ENCODE measurements around the gene PAX4.

The PAX4 gene

DNA sequence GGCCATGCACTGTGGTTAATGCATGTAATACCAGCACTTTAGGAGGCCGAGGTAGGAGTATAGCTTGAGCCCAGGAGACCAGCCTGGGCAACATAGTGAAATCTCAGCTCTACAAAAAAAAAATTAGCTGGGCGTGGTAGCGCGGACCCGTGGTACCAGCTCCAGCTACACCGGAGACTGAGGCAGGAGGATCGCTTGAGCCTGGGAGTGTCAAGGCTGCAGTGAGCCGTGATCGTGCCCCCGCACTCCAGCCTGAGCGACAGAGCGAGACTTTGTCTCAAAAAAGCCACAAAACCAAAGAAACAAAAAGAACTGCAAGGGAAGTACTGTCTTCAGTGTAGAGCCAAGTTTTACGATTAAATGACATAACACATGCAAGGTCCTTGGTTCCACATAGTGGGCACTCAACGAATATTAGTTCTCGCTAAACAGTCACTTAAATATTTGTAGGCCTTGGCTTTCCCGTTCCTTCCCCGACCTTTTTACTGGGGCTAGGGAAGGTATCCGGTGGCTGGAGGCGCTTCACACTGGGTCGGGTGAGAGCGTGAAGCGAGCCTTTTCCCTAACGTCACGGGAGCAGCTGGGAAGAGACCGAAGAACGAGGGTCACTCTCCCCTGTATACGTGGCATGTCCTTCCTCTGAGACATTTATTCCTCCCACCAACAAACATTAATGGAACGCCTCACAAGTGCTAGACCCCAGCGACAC, 33.1 kb upstream of the PAX4 start:
- Mint-ChIP-seq H3K4me3 (peak overlapping the region; percentile 98 to 99), H3K36me3 (ENCODE audit: insufficient read depth) (peaks cover 11% of the 10 kb centered on the region), H3K27me3 (no peaks in the 10 kb centered on the region), H3K9me3 (no peaks in the 10 kb centered on the region), H3K4me1 (ENCODE audit: low read depth in 2 of 2) (peaks cover 41 to 46% of the 10 kb centered on the region in 2 donors), H3K27ac (peak overlapping the region in 1 of 2 donors; percentile 96)
- ATAC-seq (replicated peaks) (no peak), DNase-seq (peak in 1 of 3 experiments; percentile 0)

DNA sequence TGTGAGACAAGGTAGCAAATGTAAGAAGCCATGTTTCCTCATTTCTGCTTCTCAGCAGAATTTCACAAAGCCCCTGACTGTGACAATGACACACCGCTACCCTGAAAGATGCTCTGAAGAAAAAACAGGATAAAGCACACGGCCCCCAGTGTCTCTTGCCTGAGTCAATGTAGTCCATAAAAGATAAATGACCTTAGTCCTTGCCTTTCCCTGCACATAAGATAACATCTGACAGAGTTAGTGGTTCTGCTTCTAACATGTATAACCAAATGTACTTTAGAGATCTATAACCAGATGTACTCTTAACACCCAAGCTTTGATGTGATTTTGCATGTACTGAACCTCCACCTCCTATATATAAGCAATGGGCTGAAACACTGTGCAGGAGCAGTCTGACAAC, 31.0 kb upstream of the PAX4 start:
- Mint-ChIP-seq H3K36me3 (ENCODE audit: insufficient read depth) (peaks cover 4% of the 10 kb centered on the region), H3K9me3 (no peaks in the 10 kb centered on the region), H3K4me1 (ENCODE audit: low read depth in 2 of 2) (peaks cover 22 to 26% of the 10 kb centered on the region in 2 donors), H3K4me3 (no peak overlapping the region), H3K27me3 (no peaks in the 10 kb centered on the region), H3K27ac (no peak overlapping the region)
- no peak for DNase-seq
- ATAC-seq (replicated peaks): no peak

DNA sequence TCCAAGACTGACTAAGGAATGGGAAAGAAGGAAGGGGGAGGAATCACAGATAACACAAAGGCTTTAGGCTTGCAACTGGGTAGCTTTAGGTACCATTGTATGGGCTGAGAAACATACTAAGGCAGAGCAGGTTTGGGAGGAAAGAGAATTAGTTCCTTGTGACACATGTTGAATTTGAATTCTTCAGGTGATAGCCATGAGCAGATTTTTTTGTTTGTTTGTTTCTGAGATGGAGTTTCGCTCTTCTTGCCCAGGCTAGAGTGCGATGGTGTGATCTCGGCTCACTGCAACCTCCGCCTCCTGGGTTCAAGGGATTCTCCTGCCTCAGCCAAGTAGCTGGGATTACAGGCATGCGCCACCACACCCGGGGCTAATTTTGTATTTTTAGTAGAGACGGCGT, 29.7 kb upstream of the PAX4 start:
- H3K27me3 Mint-ChIP-seq: no peaks in the 10 kb centered on the region
- ATAC-seq (replicated peaks) (no peak), DNase-seq (no peak)
- H3K4me3 Mint-ChIP-seq: no peak overlapping the region
- H3K27ac Mint-ChIP-seq: no peak overlapping the region
- H3K36me3 Mint-ChIP-seq (ENCODE audit: insufficient read depth): peaks cover 3% of the 10 kb centered on the region
- H3K9me3 Mint-ChIP-seq: no peaks in the 10 kb centered on the region
- H3K4me1 Mint-ChIP-seq (ENCODE audit: low read depth in 2 of 2): peaks cover 13 to 14% of the 10 kb centered on the region in 2 donors

DNA sequence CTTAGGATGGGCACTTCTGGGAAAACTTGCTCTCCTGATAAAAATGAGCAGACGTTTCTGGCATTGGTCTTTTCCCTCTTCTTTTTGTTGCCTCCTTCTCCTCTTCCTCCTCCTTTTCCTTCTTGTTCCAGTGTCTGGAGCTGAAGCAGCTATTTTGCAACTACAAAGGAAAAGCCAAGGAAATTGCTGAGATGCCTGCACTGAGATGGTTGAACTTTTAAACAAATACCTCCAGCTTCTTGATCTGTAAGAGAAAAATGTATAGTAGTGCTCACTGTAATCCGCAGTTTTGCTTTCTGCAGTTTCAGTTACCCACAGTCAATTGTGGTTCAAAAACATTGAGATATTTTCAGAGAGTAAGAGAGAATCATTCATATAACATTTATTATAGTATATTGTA, 26.5 kb upstream of the PAX4 start:
- Mint-ChIP-seq H3K27ac (no peak overlapping the region), H3K9me3 (no peaks in the 10 kb centered on the region), H3K4me3 (no peak overlapping the region), H3K36me3 (ENCODE audit: insufficient read depth) (no peaks in the 10 kb centered on the region), H3K27me3 (peaks cover 13% of the 10 kb centered on the region in 2 donors), H3K4me1 (ENCODE audit: low read depth in 2 of 2) (no peaks in the 10 kb centered on the region)
- DNase-seq (no peak), ATAC-seq (replicated peaks) (no peak)

DNA sequence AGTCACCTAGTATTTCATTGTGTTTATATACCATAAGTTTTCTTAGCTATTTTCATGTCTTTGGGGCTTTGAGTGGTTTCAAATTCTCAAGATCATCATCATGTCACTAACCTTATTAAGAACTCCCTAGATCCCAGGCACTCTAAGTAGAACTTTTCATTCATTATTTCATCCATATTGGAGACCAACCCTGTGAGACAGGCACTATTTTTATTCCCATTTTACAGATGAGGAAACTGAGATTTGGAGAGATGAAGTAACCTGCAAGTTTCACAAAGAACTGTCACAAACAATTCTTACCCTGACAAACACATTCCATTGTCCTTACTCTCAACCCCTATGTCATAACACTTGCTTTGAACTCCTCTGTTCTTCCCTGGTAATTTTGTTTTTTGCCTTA, 20.3 kb upstream of the PAX4 start:
- no peaks in the 10 kb centered on the region for H3K9me3 Mint-ChIP-seq
- H3K4me3 Mint-ChIP-seq: no peak overlapping the region
- no peaks in the 10 kb centered on the region for H3K4me1 Mint-ChIP-seq (ENCODE audit: low read depth in 2 of 2)
- no peak overlapping the region for H3K27ac Mint-ChIP-seq
- ATAC-seq (replicated peaks) (no peak), DNase-seq (no peak)
- H3K36me3 Mint-ChIP-seq (ENCODE audit: insufficient read depth): peaks cover 3% of the 10 kb centered on the region
- H3K27me3 Mint-ChIP-seq: peaks cover 55 to 61% of the 10 kb centered on the region in 2 donors

DNA sequence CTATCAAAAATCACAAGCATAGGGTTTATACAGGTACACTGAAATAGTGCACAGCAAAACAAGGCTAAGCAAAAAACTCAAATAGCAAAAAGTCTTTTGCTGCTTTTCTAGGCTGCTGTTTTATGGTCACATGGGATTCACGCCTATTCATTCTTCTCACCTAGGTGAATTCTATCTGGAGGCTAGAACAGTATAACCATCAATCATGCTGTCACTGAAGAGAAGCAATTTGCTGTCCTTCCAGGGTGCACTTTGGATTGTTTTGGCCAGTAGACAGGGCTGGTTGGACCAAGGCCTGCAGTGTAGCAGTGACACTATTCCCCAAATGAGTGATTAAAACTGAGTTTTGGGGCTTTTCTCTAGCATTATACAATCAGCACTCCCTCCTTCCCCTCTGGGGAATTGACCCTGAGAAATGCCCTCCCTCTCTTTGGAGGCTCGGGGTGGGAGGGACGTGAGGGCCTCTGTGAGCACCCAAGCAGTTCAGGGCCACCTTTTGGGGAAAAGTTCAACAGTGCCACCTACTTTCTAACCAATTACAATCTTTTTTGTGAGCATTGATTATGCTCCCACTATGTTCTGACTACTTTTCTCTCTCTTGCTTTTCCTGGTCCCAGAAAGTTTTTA, 17.8 kb upstream of the PAX4 start:
- H3K9me3 Mint-ChIP-seq: no peaks in the 10 kb centered on the region
- peaks cover 73 to 82% of the 10 kb centered on the region in 2 donors for H3K27me3 Mint-ChIP-seq
- ATAC-seq (replicated peaks) (no peak), DNase-seq (no peak)
- peaks cover 3% of the 10 kb centered on the region for H3K36me3 Mint-ChIP-seq (ENCODE audit: insufficient read depth)
- no peak overlapping the region for H3K27ac Mint-ChIP-seq
- no peak overlapping the region for H3K4me3 Mint-ChIP-seq
- no peaks in the 10 kb centered on the region for H3K4me1 Mint-ChIP-seq (ENCODE audit: low read depth in 2 of 2)

DNA sequence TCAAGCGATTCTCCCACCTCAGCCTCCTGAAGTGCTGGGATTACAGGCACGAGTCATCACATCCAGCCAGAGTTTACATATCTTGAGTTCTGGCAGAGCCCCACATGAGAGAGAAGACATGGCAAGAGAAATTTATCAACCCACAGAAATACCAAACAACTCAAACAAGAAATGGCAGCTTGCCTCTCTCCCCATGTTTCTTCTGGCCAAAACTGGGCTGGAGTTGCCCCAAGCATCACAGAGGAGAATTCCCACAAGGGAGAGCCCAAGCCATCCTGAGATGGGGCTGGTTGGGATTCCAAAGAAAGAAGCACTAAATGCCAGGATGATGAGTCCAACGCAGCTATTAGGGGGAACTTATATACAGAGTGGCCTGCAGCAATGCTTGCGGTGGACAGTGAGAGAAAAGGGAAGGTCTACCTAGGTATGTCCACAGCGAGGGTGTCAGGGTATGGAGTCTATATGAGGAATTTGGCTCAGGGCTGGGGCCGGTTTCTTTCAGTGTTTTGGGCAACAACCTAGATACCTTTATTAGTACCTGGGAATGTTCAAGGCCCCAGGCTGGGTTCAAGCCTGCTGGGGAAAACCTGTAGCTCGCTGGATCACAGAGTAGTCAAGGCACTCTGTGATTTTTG, 14.5 kb upstream of the PAX4 start:
- H3K9me3 Mint-ChIP-seq: no peaks in the 10 kb centered on the region
- H3K36me3 Mint-ChIP-seq (ENCODE audit: insufficient read depth): peaks cover 1% of the 10 kb centered on the region
- no peak overlapping the region for H3K4me3 Mint-ChIP-seq
- ATAC-seq (replicated peaks) (no peak), DNase-seq (no peak)
- H3K27ac Mint-ChIP-seq: no peak overlapping the region
- peaks cover 0 to 2% of the 10 kb centered on the region in 2 donors for H3K4me1 Mint-ChIP-seq (ENCODE audit: low read depth in 2 of 2)
- peaks cover 49 to 52% of the 10 kb centered on the region in 2 donors for H3K27me3 Mint-ChIP-seq

DNA sequence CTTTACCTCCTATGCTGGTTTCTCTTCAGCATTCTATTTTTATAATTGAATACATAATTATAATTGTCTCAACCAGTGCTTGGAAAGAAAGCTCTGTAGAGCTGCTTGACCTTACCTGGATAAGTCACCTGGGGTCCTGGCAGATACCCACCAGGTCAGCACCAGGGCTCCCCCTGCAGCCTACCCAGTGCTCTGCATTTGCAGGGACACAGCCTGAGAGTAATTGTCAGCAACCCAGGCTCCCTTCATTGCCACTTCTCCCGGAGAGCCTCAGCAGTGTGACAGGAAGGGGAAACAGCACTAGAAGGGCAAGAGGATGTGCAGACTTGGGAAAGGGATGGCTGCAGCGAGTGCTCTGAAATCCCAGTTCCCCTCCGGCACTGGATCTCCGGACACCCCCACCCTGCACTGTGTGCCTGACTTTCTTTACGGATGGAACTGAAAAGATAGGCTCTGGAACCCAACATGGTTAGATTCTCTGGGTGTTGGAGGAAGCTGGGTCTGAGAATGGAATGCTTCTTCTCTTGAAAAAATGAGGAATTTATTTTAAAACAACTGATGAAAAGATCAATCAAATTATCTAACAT, 11.4 kb upstream of the PAX4 start:
- ATAC-seq (replicated peaks) (peak; percentile 61), DNase-seq (peak in 2 of 3 experiments; percentile 5 to 15)
- Mint-ChIP-seq H3K27me3 (peaks cover 36 to 37% of the 10 kb centered on the region in 2 donors), H3K27ac (no peak overlapping the region), H3K4me3 (no peak overlapping the region), H3K9me3 (no peaks in the 10 kb centered on the region), H3K36me3 (ENCODE audit: insufficient read depth) (no peaks in the 10 kb centered on the region), H3K4me1 (ENCODE audit: low read depth in 2 of 2) (peaks cover 0 to 2% of the 10 kb centered on the region in 2 donors)

DNA sequence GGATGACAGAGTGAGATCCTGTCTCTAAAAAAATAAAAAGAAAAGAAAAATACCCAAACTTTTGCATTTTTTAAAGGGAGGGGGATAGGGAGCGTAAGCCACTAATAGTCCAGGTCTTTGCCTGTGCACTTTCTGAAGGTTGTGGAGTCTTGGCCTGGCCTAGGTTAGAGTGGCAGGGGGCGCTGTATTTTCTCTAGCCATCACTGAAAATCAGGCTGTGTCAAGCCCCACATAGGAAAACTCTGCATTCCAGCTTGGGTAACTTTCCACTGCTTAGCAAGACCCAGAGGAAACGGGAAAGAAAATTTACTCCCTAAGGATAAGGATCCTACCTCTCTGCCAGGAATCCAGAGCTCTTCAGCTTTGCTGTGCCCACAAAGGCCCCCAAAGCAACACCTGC, 10.5 kb upstream of the PAX4 start:
- no peak for DNase-seq

DNA sequence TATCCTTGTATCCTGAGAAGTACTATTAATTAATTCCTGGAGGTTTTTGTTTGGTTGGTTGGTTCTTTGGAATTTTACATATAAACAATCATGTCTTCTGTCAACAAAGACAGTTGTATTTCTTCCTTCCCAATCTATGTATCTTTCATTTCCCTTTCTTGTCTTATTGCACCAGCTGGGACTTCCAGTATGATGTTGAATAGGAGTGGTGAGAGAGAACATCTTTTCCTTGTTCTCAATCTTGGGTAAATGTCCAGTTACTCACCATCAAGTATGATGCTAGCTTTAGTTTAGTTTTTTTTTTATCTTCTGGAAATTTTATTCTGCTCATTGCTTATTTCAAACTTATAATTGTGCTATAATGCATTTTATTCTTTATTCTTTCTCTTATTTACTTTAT, 7.4 kb upstream of the PAX4 start:
- no peak overlapping the region for H3K27ac Mint-ChIP-seq
- DNase-seq (no peak), ATAC-seq (replicated peaks) (no peak)
- H3K27me3 Mint-ChIP-seq: peaks cover 38 to 41% of the 10 kb centered on the region in 2 donors
- no peaks in the 10 kb centered on the region for H3K9me3 Mint-ChIP-seq
- no peak overlapping the region for H3K4me3 Mint-ChIP-seq
- peaks cover 6 to 10% of the 10 kb centered on the region in 2 donors for H3K4me1 Mint-ChIP-seq (ENCODE audit: low read depth in 2 of 2)
- no peaks in the 10 kb centered on the region for H3K36me3 Mint-ChIP-seq (ENCODE audit: insufficient read depth)

More for the DNA sequence above, 10.5 kb upstream of the PAX4 start:
- H3K27me3 Mint-ChIP-seq: peaks cover 34% of the 10 kb centered on the region in 2 donors
- no peak overlapping the region for H3K4me3 Mint-ChIP-seq
- no peaks in the 10 kb centered on the region for H3K36me3 Mint-ChIP-seq (ENCODE audit: insufficient read depth)
- H3K4me1 Mint-ChIP-seq (ENCODE audit: low read depth in 2 of 2): peaks cover 0 to 2% of the 10 kb centered on the region in 2 donors
- H3K27ac Mint-ChIP-seq: no peak overlapping the region
- no peak for ATAC-seq (replicated peaks)
- H3K9me3 Mint-ChIP-seq: no peaks in the 10 kb centered on the region

DNA sequence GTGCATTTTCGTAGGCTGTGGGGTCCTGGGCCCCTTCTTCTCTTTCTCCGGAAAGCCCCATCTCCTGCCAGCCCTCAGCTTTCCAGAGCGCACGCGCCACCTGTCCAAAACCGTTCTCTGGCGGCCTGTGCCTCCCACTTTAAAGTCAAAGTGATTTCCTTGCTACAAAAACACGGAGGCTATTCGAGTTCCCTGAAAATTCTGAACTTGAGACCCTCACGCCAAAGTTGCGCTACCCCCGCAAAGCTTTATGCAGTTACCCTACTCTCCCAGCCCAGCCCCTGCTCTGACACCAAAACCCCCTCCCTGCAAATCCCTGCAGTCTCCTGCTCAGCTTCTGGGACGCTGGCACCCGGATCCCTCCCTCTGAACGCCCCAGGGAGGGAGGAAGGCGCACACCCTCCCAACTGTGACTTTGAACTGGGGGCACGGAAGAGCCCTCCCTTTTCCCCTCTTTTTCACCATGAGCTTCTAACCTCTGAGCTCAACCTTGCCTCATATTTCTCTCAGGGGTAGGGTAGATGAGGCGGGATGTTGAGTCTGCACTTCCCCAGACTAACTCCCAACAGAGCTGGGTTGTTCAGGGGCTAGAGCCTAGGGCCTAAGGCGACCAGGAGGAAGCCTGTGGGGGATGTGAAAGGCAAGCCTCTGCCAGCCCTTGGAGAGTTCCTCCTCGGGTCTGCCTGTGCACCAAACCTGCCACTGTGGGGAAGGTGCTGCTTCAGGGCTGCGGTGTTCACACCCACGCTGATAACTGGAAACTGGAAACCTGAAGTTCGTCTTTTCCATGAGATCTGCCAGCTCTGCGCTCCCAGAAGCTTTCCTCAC, 2.7 kb upstream of the PAX4 start:
- Mint-ChIP-seq H3K4me1 (ENCODE audit: low read depth in 2 of 2) (peaks cover 7 to 10% of the 10 kb centered on the region in 2 donors), H3K4me3 (peak overlapping the region in 1 of 2 donors; percentile 36), H3K27me3 (peaks cover 85% of the 10 kb centered on the region in 2 donors), H3K27ac (no peak overlapping the region), H3K36me3 (ENCODE audit: insufficient read depth) (peaks cover 3% of the 10 kb centered on the region), H3K9me3 (no peaks in the 10 kb centered on the region)
- ATAC-seq (replicated peaks) (no peak), DNase-seq (no peak)

DNA sequence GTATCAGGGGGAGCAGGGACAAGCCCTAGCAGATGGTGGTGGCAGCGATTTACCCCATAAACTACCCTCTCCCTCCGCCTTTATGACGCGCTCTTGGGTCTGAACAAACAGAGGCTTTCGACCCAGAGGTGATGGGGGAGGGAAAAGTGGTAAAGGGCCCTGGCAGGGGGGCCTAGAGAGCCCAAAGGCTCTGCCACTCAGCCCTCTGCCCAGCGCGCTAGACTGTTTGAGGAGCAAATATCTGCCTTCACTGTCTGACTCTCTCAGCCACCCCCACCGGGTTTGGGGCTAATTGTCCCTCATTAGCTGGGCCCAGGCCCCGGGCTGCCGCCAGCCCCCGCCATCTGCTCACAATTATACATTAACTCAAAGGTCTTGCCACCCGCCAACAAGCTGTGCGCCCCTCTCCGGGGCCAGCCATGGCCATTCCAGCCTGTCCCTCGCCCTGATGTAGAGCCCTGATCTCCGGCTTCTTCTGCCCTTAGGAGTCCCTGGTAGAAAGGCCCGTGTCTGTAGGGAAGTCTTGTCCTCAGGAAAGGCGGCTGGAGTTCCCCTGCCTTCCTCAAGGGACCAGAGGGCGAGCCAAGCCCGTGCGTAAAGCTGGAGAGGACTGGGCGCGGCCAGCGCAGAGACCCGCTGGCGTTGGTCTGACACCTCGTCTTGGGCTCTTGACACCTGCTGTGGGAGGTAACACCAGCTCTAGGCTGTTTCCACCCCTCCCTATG, 1.9 kb upstream of the PAX4 start:
- Mint-ChIP-seq H3K27me3 (peaks cover 87 to 91% of the 10 kb centered on the region in 2 donors), H3K27ac (no peak overlapping the region), H3K36me3 (ENCODE audit: insufficient read depth) (peaks cover 3% of the 10 kb centered on the region), H3K9me3 (no peaks in the 10 kb centered on the region), H3K4me1 (ENCODE audit: low read depth in 2 of 2) (peaks cover 7 to 10% of the 10 kb centered on the region in 2 donors), H3K4me3 (no peak overlapping the region)
- DNase-seq (no peak), ATAC-seq (replicated peaks) (no peak)
